Activated naive CD8-positive, alpha-beta T cell treated with anti-CD3 and anti-CD28 coated beads, Interleukin-2, amount 10 ng/mL, durations not matched to agents 7 days and 5 days (primary cell): Measurements from ENCODE around the gene MPHOSPH8. TPM values are rescaled to one million over a fixed set of nuclear protein-coding genes. Genes with fewer than 3 reads are reported as not detected.
A peak's percentile ranks its signal among the peaks of the same experiment; 100 is the strongest.

Source experiments
- ATAC-seq: fragments of 150-1000 bp; cut with Tn5 transposase; one replicate; pipeline ENCODE4 v1.10.0; 2021; ENCODE audit warnings: low read depth, moderate library complexity
- POLR2A ChIA-PET: fragments of 350-600 bp; sonication (Branson Sonifier 250); formaldehyde crosslinking; loops from one replicate; lab custom pipeline; 2021; ENCODE audit warnings: antibody characterized with exemption; lab: Charles Lee
- DNase-seq: peaks from one replicate; pipeline ENCODE4 v3.0.0; 2021
- H3K27ac Mint-ChIP-seq: one replicate; pipeline ENCODE4 v1.8.0; 2022; ENCODE audit warnings: mild to moderate bottlenecking, mixed read lengths
- H3K27me3 Mint-ChIP-seq: one replicate; pipeline ENCODE4 v1.8.0; 2022; ENCODE audit warnings: mild to moderate bottlenecking, moderate library complexity, mixed read lengths
- H3K36me3 Mint-ChIP-seq: one replicate; pipeline ENCODE4 v1.8.0; 2021; ENCODE audit warnings: mild to moderate bottlenecking, mixed read lengths
- H3K4me1 Mint-ChIP-seq: one replicate; pipeline ENCODE4 v1.8.0; 2021; ENCODE audit warnings: mixed read lengths
- H3K4me3 Mint-ChIP-seq: one replicate; pipeline ENCODE4 v1.8.0; 2022; ENCODE audit warnings: mild to moderate bottlenecking, moderate library complexity, mixed read lengths
- H3K9me3 Mint-ChIP-seq: one replicate; pipeline ENCODE4 v1.8.0; 2021; ENCODE audit warnings: mixed read lengths
- total RNA-seq, 2 experiments: library from RNA; stranded (reverse); gene quantifications; one replicate each; pipeline ENCODE4 v1.2.3, GENCODE V29; 2021

Gene MPHOSPH8, protein sequence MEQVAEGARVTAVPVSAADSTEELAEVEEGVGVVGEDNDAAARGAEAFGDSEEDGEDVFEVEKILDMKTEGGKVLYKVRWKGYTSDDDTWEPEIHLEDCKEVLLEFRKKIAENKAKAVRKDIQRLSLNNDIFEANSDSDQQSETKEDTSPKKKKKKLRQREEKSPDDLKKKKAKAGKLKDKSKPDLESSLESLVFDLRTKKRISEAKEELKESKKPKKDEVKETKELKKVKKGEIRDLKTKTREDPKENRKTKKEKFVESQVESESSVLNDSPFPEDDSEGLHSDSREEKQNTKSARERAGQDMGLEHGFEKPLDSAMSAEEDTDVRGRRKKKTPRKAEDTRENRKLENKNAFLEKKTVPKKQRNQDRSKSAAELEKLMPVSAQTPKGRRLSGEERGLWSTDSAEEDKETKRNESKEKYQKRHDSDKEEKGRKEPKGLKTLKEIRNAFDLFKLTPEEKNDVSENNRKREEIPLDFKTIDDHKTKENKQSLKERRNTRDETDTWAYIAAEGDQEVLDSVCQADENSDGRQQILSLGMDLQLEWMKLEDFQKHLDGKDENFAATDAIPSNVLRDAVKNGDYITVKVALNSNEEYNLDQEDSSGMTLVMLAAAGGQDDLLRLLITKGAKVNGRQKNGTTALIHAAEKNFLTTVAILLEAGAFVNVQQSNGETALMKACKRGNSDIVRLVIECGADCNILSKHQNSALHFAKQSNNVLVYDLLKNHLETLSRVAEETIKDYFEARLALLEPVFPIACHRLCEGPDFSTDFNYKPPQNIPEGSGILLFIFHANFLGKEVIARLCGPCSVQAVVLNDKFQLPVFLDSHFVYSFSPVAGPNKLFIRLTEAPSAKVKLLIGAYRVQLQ
- total RNA-seq: 10 to 100 TPM; 62.6 to 65.9 TPM

DNA sequence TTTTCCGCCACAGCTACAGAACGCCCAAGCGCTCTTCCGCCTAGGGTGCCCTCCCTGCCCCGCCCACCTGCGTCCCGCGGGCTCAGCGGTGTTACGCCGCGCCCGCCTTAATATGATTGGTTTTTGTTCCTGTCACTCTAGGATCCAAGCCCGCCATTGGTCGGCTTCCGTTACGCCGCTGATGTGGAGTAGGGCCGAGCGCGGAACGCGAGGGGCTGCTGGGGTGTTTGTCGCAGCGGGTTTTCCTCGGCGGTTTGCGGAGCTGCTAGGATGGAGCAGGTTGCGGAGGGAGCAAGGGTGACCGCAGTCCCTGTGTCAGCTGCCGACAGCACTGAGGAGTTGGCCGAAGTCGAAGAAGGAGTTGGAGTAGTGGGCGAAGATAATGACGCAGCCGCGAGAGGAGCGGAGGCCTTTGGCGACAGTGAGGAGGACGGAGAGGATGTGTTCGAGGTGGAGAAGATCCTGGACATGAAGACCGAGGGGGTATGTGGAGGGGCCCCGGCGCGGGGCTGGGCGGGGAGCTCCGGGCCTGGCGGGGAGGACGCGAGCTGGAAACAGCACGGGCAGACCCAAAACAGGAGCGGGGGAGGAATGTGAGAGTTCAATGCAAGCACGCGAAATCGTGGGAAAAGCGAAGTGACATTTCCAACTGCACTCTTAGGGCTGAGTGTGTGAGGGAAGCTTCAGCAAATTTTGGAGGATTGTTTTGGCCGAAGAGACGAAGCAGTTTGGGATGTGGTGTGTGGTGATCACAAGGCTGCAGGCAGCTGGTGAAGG is at the start of gene MPHOSPH8:
Gene MPHOSPH8 (plus strand): TSS at position 181 of the 777 bp plus-strand sequence. CDS start 90 bp downstream, at position 271.
- H3K27ac Mint-ChIP-seq: peak within 1 kb of the TSS; percentile 100
- H3K4me3 Mint-ChIP-seq: peak within 1 kb of the TSS; percentile 100
- peaks cover 25% of the 10 kb centered on the region for H3K4me1 Mint-ChIP-seq
- H3K27me3 Mint-ChIP-seq: no peaks in the 10 kb centered on the region
- ATAC-seq: peak; percentile 98
- H3K9me3 Mint-ChIP-seq: peaks cover 7% of the 10 kb centered on the region
- POLR2A ChIA-PET: interaction anchor here (0.6 to 2.2 kb wide), 5 partner anchors 148 to 494 kb away, joined by 3 to 10 read pairs (median 4); partner anchors contain the start of genes PSPC1 and ZMYM5
- peaks cover 18% of the 10 kb centered on the region for H3K36me3 Mint-ChIP-seq
- DNase-seq: peak; percentile 89

DNA sequence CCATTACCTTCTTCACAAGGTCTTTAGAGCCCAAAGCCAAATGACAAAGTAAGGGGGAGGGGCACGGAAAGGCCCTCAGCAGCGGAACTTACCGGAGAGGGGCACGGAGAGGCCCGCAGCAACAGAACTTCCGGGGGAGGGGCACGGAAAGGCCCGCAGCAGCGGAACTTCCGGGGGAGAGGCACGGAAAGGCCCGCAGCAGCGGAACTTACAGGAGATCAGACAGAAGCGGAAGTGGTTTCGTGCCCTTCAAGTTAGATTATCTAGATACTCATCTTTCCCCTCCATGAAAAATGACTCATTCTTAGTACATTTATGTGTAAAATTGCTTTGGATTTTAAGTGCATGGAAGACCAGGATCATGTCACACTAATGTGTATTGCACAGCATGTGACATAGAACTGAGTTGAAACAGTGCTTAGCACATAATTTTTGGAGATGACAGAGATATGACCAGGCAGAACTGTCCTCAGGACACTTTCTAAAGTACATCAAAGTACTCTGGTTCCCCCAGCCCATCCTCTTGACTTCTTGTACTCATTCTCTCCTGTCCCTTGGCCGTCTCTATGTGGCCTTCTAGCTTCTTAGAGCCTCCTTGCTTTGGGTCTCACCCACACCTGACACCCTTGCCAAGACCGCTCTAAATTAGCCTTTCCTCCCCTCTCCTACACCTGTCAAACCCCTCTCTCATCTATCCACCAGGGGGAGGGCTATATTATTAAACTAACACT is 46.4 kb upstream of the MPHOSPH8 start:
- ATAC-seq (peak; percentile 90), DNase-seq (peak; percentile 79)
- Mint-ChIP-seq H3K9me3 (peaks cover 4% of the 10 kb centered on the region), H3K4me3 (peak overlapping the region; percentile 84), H3K4me1 (peaks cover 14% of the 10 kb centered on the region), H3K27me3 (peaks cover 7% of the 10 kb centered on the region), H3K36me3 (peaks cover 3% of the 10 kb centered on the region), H3K27ac (peak overlapping the region; percentile 95)
- POLR2A ChIA-PET: no interaction called here

DNA sequence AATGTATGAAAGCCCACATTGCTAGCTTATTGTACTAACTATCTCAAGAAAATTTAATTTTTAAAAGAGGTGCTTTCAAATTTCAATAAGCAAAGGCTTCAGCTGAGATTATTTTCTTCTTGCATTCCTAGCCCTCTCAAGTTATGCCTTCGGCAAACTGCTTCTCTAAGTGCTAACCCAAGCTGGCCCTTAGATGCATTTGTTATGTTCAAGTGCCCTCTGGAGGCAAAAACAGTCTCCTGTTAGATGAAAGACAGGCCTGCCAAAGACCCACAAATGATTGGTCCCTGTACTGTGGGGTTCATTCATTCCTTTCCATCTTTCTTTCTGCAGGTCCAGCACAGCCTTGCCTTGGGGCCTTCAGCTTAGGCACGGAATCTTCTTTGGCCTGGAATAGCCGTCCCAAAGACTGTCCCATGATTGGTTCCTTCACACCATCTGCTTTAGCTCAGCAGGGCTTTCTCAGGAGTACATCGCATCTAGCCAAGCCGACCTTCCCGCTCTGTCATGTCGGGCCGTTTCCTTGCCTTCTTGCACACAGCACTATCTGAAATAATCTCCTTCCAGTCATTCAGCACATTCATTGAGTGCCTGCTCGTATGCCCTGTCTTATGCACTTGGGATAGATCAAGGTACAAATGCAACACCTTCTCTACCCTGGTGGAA is 45.7 kb upstream of the MPHOSPH8 start:
- Mint-ChIP-seq H3K27me3 (peaks cover 6% of the 10 kb centered on the region), H3K4me1 (peaks cover 14% of the 10 kb centered on the region), H3K9me3 (peaks cover 2% of the 10 kb centered on the region), H3K36me3 (peaks cover 3% of the 10 kb centered on the region), H3K27ac (peak overlapping the region; percentile 95), H3K4me3 (peak overlapping the region; percentile 84)
- POLR2A ChIA-PET: no interaction called here
- no peak for DNase-seq
- peak; percentile 40 for ATAC-seq

DNA sequence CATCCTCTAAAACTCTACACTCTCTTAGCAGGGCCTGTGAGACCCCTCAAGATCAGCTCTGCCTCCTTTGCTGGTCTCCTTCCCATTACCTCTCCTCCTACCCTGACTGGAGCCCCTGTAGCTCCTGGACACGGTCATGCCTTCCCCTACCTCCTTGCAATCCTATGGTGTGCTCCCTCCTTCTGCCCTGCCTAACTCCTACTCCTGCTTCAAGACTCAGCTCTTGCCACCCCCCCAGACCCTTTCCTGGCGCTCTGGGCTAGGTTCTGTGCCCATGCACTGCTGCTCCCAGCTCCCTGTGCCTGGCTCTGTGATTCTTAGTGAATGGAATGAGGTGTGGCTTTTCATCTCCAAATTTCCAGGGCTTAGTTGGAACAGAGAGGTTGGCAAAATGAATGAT is 44.1 kb upstream of the MPHOSPH8 start:
- Mint-ChIP-seq H3K9me3 (peaks cover 2% of the 10 kb centered on the region), H3K27ac (no peak overlapping the region), H3K4me3 (no peak overlapping the region), H3K36me3 (peaks cover 3% of the 10 kb centered on the region), H3K4me1 (peaks cover 14% of the 10 kb centered on the region), H3K27me3 (no peaks in the 10 kb centered on the region)
- POLR2A ChIA-PET: no interaction called here
- ATAC-seq (no peak), DNase-seq (no peak)

DNA sequence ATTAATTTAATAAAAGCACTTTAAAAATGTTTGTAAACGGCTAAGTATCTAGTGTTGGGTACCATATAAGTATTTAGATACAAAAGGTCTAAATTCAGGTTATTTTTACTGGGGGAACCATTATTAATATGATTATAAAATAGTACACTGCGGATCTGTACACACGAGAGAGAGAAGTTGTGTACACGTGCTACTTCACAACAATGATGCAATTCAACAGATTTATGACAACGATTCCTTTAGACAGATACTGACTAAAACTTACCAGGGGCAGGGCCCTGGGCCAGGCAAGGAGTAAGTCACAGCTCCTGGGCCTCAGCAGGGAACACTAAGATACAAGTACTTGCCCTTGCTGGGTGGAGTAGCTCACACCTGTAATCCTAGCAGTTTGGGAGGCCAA is 43.0 kb upstream of the MPHOSPH8 start:
- Mint-ChIP-seq H3K9me3 (peaks cover 2% of the 10 kb centered on the region), H3K36me3 (peaks cover 3% of the 10 kb centered on the region), H3K27ac (no peak overlapping the region), H3K4me3 (no peak overlapping the region), H3K27me3 (no peaks in the 10 kb centered on the region), H3K4me1 (peaks cover 14% of the 10 kb centered on the region)
- no peak for DNase-seq
- ATAC-seq: no peak
- POLR2A ChIA-PET: no interaction called here

DNA sequence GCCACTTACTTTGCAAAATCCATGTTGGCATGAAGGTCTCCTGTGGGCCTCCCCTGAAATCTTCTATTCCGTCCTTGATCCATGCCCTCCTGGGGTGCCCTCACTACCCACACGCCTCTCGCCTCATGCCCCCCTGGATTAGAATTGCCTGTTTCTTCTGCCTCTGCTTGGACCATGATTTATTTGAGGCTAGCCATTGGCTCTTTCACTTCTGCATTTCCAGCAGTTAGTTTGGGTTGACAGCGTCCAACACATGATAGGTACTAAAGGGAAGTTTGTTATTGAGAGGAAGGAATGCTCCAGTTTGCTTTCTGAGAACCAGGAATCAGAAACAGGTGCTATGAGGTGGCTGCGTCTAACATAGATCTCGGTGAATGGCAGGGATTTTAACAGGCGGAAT is 41.6 kb upstream of the MPHOSPH8 start:
- DNase-seq: no peak
- no peaks in the 10 kb centered on the region for H3K9me3 Mint-ChIP-seq
- ATAC-seq: no peak
- peaks cover 8% of the 10 kb centered on the region for H3K4me1 Mint-ChIP-seq
- POLR2A ChIA-PET: no interaction called here
- H3K27me3 Mint-ChIP-seq: no peaks in the 10 kb centered on the region
- H3K4me3 Mint-ChIP-seq: no peak overlapping the region
- H3K27ac Mint-ChIP-seq: no peak overlapping the region
- H3K36me3 Mint-ChIP-seq: no peaks in the 10 kb centered on the region

DNA sequence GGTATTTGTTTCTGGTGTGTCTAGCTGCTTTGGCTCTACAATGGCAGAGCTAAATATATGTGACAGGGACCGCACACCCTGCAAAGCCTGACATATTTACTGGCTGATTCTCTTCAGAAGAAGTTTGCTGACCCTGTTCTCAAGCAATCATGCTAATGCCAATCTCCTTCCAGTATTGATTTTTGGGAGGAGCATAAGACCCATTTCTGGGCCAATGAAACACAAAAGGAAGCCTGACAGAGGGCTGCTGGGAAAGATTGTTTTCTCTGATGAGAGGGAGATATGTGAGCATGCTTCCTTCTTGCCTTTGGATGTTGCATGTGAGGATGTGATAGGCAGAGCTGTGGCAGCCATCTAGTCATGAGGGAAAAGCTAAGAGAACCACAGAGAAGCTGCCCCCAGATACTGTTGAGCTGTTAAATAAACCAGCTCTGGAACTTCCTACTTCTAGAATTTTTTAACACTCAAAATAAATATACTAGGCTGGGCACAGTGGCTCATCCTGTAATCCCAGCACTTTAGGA is 40.7 kb upstream of the MPHOSPH8 start:
- no peaks in the 10 kb centered on the region for H3K9me3 Mint-ChIP-seq
- H3K27me3 Mint-ChIP-seq: no peaks in the 10 kb centered on the region
- ATAC-seq (no peak), DNase-seq (no peak)
- no peaks in the 10 kb centered on the region for H3K4me1 Mint-ChIP-seq
- POLR2A ChIA-PET: no interaction called here
- no peaks in the 10 kb centered on the region for H3K36me3 Mint-ChIP-seq
- H3K27ac Mint-ChIP-seq: no peak overlapping the region
- no peak overlapping the region for H3K4me3 Mint-ChIP-seq

DNA sequence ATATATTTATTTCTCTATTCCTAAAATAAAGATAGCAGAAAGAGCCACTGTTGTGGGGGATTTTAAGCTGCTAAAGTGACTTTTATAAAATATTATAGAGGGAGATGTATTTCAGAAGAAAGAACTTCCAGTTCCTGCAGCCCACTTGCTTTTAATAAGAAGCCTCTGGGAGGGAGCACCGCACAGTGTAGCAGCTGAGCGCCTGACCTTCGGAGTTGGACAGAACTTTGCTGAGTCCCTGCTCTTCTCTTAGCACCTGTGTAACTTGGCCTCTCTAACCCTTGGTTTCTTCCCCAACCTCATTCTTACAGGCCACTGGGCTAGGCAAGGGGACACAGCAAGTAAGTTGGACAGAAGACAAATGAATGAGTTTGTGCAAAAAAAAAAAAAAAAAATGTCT is 37.4 kb upstream of the MPHOSPH8 start:
- POLR2A ChIA-PET: no interaction called here
- H3K27ac Mint-ChIP-seq: no peak overlapping the region
- H3K4me3 Mint-ChIP-seq: no peak overlapping the region
- no peak for DNase-seq
- no peaks in the 10 kb centered on the region for H3K36me3 Mint-ChIP-seq
- peaks cover 10% of the 10 kb centered on the region for H3K27me3 Mint-ChIP-seq
- H3K4me1 Mint-ChIP-seq: no peaks in the 10 kb centered on the region
- no peak for ATAC-seq
- H3K9me3 Mint-ChIP-seq: no peaks in the 10 kb centered on the region

DNA sequence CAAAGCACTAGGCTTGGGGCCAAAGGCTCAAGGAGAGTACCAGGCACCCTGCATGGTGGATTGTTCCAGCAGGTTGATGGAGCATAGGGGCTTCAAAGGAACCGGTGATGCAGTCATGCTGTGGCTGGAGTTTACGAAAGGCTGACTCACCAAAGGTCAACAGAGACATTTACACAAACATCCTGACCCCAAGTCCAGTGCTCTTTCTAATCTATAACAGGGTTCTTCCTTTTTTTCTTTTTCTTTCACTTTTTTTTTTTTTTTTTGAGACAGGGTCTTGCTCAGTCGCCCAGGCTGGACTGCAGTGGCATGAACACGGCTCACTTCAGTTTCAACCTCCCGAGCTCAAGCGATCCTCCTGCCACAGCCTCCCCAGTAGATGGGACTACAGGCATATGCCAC is 36.5 kb upstream of the MPHOSPH8 start:
- no peak overlapping the region for H3K27ac Mint-ChIP-seq
- peaks cover 13% of the 10 kb centered on the region for H3K27me3 Mint-ChIP-seq
- POLR2A ChIA-PET: interaction anchor here (0.7 kb wide), 1 partner anchor 11 kb away, joined by 3 read pairs; no protein-coding TSS in a partner anchor
- H3K9me3 Mint-ChIP-seq: no peaks in the 10 kb centered on the region
- DNase-seq (no peak), ATAC-seq (no peak)
- H3K4me1 Mint-ChIP-seq: no peaks in the 10 kb centered on the region
- H3K4me3 Mint-ChIP-seq: no peak overlapping the region
- no peaks in the 10 kb centered on the region for H3K36me3 Mint-ChIP-seq

DNA sequence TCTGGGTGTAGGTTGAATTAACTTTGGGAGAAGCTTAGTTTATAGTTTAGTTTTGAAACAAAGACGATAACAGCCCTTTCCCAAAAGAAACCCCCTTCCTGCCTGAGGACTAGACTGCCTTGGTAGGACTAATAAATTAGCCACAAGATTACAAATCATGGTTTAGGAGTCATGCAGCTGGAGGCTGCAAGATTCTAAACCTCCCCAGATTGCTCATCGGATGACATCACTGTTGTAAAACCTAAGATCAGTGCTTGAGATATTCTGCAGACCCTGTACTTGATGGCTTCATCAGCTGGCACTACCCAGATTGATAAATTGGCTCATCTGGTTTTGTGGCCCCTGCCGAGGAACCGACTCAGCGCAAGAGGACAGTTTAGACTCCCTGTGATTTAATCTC is 35.9 kb upstream of the MPHOSPH8 start:
- POLR2A ChIA-PET: interaction anchor here (0.7 kb wide), 1 partner anchor 10 kb away, joined by 3 read pairs; no protein-coding TSS in a partner anchor
- ATAC-seq (no peak), DNase-seq (no peak)
- Mint-ChIP-seq H3K4me3 (no peak overlapping the region), H3K4me1 (no peaks in the 10 kb centered on the region), H3K36me3 (no peaks in the 10 kb centered on the region), H3K27me3 (peaks cover 15% of the 10 kb centered on the region), H3K9me3 (no peaks in the 10 kb centered on the region), H3K27ac (no peak overlapping the region)

DNA sequence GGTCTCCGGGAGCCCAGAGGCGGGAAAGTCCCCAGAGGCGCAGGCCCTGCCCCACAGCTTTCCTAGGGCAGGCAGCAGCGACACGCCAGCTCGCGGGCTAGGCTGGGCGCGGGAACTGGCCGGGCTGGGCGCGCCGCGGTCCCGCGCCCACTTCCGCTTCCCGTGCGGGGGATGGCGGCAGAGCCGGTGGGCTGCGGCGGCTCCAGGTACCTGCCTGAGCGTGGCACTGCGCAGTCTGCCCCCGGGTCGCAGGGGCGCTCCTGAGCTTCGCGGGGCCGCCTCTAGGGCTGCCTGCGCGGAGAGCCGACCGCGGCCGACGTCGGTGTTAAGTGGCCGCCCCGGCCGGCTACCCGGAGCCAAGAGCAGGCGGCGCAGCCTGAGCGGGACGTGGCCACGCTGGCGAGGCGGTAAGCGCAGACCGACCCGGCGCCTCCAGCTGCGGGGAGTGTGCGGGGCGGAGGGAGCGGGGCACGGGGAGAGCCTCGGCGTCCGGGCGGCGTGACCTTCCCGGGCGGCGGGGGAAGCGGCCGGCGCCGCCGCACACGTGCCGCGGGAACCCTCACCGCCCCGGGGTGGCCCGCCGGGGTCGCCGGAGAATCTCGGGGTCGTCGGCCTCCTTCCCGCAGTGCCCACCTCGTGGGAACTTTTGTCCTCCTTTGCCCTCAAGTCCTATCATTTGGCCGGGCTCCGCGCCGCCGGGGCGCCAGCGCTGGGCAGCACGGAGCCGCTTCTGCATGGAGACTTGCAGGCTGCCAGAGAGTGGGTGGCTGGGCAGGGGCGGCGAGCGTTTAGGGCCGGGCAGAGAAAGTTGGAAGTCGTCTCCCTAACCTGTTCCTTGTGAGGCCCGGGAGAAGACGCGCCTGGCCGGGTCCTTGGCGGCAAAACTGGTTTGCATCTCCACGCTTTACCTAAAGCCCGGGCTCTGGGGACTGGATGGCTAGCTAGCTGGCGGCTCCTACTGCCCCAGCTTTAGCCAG is 31.4 kb upstream of the MPHOSPH8 start:
- H3K36me3 Mint-ChIP-seq: peaks cover 4% of the 10 kb centered on the region
- ATAC-seq: peak; percentile 94
- H3K27ac Mint-ChIP-seq: no peak overlapping the region
- H3K4me1 Mint-ChIP-seq: no peaks in the 10 kb centered on the region
- H3K27me3 Mint-ChIP-seq: peaks cover 22% of the 10 kb centered on the region
- POLR2A ChIA-PET: no interaction called here
- peak overlapping the region; percentile 47 for H3K4me3 Mint-ChIP-seq
- peak; percentile 70 for DNase-seq
- peaks cover 14% of the 10 kb centered on the region for H3K9me3 Mint-ChIP-seq
